Measurements from ENCODE around the gene ACBD4. TPM values are rescaled to one million over a fixed set of nuclear protein-coding genes. Genes with fewer than 3 reads are reported as not detected.

ACBD4 gene
- total RNA-seq, 2 experiments from 2014 or later, result 14.8 to 24.0 TPM

DNA sequence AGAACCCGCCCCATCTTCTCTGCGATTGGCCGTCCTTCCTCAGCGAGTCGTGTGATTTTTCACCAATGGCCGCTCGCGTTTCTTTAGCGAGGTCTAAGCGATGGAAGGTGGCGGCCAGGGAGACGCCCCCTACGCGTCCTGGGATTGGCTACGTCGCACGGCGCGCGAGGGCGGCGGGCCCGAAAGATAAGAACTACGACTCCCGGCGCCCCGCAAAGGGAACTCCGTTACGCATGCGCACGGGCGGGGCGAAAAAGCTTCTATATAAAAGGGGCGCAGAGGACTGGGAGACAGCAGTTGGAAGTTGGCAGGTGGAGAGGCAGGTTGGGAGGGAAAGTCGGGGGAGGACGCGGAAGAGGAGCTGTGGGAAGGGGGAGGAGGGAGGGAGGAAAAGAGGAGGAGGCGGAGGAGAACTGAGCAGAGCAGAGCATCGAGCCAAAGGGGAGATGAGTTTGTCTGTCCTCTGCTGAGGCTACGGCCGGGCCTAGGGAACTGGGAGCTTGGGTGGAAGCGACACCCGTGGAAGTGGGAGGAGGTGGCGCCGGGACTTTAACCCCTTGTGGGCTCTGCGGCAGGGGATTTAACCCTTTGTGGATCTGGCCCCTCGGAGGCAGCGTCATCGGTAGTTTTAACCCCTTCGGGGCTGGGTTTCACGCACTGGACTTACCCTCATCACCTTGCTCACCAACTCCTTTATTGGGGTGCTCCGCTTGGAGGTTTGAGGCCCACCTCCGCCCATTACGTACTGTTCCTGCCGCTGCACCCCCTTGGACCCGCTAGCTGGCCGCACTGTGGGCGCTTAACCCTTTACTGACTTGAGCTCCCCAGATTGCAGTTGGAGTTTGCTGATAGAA is 12.9 kb downstream of the ACBD4 start, which contains the start of gene HEXIM1:
Gene HEXIM1 (plus strand): TSS at position 293 of the 854 bp plus-strand sequence. CDS start 716 bp downstream, outside the sequence.
- TF ChIP-seq, protein P1, sequence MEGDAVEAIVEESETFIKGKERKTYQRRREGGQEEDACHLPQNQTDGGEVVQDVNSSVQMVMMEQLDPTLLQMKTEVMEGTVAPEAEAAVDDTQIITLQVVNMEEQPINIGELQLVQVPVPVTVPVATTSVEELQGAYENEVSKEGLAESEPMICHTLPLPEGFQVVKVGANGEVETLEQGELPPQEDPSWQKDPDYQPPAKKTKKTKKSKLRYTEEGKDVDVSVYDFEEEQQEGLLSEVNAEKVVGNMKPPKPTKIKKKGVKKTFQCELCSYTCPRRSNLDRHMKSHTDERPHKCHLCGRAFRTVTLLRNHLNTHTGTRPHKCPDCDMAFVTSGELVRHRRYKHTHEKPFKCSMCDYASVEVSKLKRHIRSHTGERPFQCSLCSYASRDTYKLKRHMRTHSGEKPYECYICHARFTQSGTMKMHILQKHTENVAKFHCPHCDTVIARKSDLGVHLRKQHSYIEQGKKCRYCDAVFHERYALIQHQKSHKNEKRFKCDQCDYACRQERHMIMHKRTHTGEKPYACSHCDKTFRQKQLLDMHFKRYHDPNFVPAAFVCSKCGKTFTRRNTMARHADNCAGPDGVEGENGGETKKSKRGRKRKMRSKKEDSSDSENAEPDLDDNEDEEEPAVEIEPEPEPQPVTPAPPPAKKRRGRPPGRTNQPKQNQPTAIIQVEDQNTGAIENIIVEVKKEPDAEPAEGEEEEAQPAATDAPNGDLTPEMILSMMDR (conservative IDR thresholded peaks at IDR 0.05; ENCODE audit: low read length), result no peak
- TF ChIP-seq EZH2phosphoT487 (IDR thresholded peaks at IDR 0.05; ENCODE audit: borderline replicate concordance, low read depth, low read length), result no peak
- H3K4me2 ChIP-seq (ENCODE audit: low read length), result peak within 1 kb of the TSS; percentile 96
- H2AFZ ChIP-seq (ENCODE audit: low read length), result peak within 1 kb of the TSS; percentile 84; the same call in 1 of the 2 replicates
- peaks cover 46% of the 10 kb centered on the region for H3K4me1 ChIP-seq (ENCODE audit: insufficient read depth, low read length, poor library complexity, severe bottlenecking)
- H4K20me1 ChIP-seq (ENCODE audit: insufficient read depth, low read length), result peaks cover 15% of the 10 kb centered on the region; the same call in 1 of the 2 replicates
- H3K36me3 ChIP-seq (ENCODE audit: insufficient read depth, low read length), result no peaks in the 10 kb centered on the region
- intact Hi-C loops (cut with micrococcal nuclease; ENCODE audit: unreplicated experiment), result loop anchor here (1.0 kb wide), 1 partner anchor 50 kb away; no protein-coding TSS in a partner anchor
- H3K4me3 ChIP-seq (ENCODE audit: low read depth, low read length, poor library complexity, severe bottlenecking), result peak within 1 kb of the TSS; percentile 75
- no peaks in the 10 kb centered on the region for H3K9me3 ChIP-seq (ENCODE audit: low read length)
- H3K27ac ChIP-seq (ENCODE audit: low read depth, low read length, poor library complexity, severe bottlenecking), result peak within 1 kb of the TSS; percentile 88
- H3K79me2 ChIP-seq (ENCODE audit: insufficient read depth, low read depth, low read length), result peaks cover 16% of the 10 kb centered on the region; the same call in 1 of the 2 replicates
- CTCF ChIA-PET (ENCODE audit: unreplicated experiment), result interaction anchor here (0.6 to 1.4 kb wide), 3 partner anchors 24 to 209 kb away, joined by 4 to 6 read pairs (median 5); no protein-coding TSS in a partner anchor
- H3K9me2 ChIP-seq (ENCODE audit: insufficient read depth, low read length), result no peaks in the 10 kb centered on the region
- POLR2A ChIA-PET, result interaction anchor here (0.7 to 4.2 kb wide), 7 partner anchors 8 to 260 kb away, joined by 3 to 19 read pairs (median 6); partner anchors contain the start of gene HEXIM2
- DNase-seq (ENCODE audit: low spot score), result peak; percentile 100
- BruUV-seq (replicated peaks), result TSS peak; percentile 72

DNA sequence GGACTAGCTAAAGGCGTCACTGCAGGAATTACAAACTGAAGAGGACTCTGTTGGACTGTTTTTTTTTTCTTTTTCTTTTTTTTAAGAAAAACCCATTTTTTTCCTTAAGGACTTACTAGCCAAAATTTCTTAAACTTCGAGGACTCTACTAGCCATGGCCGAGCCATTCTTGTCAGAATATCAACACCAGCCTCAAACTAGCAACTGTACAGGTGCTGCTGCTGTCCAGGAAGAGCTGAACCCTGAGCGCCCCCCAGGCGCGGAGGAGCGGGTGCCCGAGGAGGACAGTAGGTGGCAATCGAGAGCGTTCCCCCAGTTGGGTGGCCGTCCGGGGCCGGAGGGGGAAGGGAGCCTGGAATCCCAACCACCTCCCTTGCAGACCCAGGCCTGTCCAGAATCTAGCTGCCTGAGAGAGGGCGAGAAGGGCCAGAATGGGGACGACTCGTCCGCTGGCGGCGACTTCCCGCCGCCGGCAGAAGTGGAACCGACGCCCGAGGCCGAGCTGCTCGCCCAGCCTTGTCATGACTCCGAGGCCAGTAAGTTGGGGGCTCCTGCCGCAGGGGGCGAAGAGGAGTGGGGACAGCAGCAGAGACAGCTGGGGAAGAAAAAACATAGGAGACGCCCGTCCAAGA is 13.7 kb downstream of the ACBD4 start:
- no peaks in the 10 kb centered on the region for H3K36me3 ChIP-seq (ENCODE audit: insufficient read depth, low read length)
- no TSS peak for BruUV-seq (replicated peaks)
- no peak overlapping the region for H2AFZ ChIP-seq (ENCODE audit: low read length)
- peaks cover 16% of the 10 kb centered on the region; the same call in 1 of the 2 replicates for H3K79me2 ChIP-seq (ENCODE audit: insufficient read depth, low read depth, low read length)
- peak overlapping the region; percentile 45 for H3K27ac ChIP-seq (ENCODE audit: low read depth, low read length, poor library complexity, severe bottlenecking)
- intact Hi-C loops (cut with micrococcal nuclease; ENCODE audit: unreplicated experiment), result loop anchor here (1.0 kb wide), 1 partner anchor 49 kb away; no protein-coding TSS in a partner anchor
- POLR2A ChIA-PET, result interaction anchor here (0.6 to 4.2 kb wide), 11 partner anchors 7 to 175 kb away, joined by 3 to 19 read pairs (median 4); partner anchors contain the start of genes ACBD4 and HEXIM2
- H4K20me1 ChIP-seq (ENCODE audit: insufficient read depth, low read length), result peaks cover 15% of the 10 kb centered on the region; the same call in 1 of the 2 replicates
- peak; percentile 86 for DNase-seq (ENCODE audit: low spot score)
- no peaks in the 10 kb centered on the region for H3K9me2 ChIP-seq (ENCODE audit: insufficient read depth, low read length)
- H3K4me2 ChIP-seq (ENCODE audit: low read length), result peak overlapping the region; percentile 96
- H3K4me3 ChIP-seq (ENCODE audit: low read depth, low read length, poor library complexity, severe bottlenecking), result peak overlapping the region; percentile 73
- CTCF ChIA-PET (ENCODE audit: unreplicated experiment), result interaction anchor here (0.6 to 1.4 kb wide), 8 partner anchors 11 to 709 kb away, joined by 3 to 7 read pairs (median 4); partner anchors contain the start of gene ACBD4
- H3K9me3 ChIP-seq (ENCODE audit: low read length), result no peaks in the 10 kb centered on the region
- H3K4me1 ChIP-seq (ENCODE audit: insufficient read depth, low read length, poor library complexity, severe bottlenecking), result peaks cover 38% of the 10 kb centered on the region
- TF ChIP-seq EZH2phosphoT487 (IDR thresholded peaks at IDR 0.05; ENCODE audit: borderline replicate concordance, low read depth, low read length), result no peak
- TF ChIP-seq, protein P1 (conservative IDR thresholded peaks at IDR 0.05; ENCODE audit: low read length), result peak; percentile 94

Measured in OCI-LY7 (cell line).